GM10266 (cell line): ENCODE data around the gene GALNS.

Experiments used
- DNase-seq: peaks from one replicate; pipeline ENCODE4 v3.0.0; 2012; ENCODE audit errors: extremely low spot score
- TF ChIP-seq, protein P1 (sequence below): IDR thresholded peaks from 2 replicates; pipeline ENCODE4 v1.5.1; 2012; ENCODE audit warnings: mild to moderate bottlenecking, low read depth; ENCODE audit not compliant: control insufficient read depth, insufficient read depth; ENCODE audit errors: missing control alignments

The GALNS gene

DNA sequence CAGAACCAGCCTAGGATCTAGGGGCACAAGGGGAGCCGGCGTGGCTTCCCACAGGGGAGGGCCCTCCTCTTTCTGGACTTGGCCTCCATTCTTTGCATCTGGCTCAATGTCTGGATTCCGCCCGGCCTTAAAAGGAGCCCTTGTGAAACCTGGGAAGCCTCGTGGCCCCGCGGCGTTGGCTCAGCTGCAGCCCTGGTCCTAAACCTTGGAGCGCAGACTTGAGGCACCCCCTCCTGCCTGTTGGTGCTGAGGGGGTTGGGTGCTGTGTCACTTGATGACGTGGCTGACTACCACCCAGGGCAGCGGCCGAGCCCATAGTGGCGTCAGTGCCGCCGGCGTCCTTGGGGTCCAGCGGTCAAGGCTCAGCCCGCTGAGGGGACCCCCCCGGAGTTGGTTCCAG is 4.6 kb upstream of the GALNS start:
- TF ChIP-seq, protein P1, sequence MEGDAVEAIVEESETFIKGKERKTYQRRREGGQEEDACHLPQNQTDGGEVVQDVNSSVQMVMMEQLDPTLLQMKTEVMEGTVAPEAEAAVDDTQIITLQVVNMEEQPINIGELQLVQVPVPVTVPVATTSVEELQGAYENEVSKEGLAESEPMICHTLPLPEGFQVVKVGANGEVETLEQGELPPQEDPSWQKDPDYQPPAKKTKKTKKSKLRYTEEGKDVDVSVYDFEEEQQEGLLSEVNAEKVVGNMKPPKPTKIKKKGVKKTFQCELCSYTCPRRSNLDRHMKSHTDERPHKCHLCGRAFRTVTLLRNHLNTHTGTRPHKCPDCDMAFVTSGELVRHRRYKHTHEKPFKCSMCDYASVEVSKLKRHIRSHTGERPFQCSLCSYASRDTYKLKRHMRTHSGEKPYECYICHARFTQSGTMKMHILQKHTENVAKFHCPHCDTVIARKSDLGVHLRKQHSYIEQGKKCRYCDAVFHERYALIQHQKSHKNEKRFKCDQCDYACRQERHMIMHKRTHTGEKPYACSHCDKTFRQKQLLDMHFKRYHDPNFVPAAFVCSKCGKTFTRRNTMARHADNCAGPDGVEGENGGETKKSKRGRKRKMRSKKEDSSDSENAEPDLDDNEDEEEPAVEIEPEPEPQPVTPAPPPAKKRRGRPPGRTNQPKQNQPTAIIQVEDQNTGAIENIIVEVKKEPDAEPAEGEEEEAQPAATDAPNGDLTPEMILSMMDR, result no peak
- DNase-seq, result no peak

DNA sequence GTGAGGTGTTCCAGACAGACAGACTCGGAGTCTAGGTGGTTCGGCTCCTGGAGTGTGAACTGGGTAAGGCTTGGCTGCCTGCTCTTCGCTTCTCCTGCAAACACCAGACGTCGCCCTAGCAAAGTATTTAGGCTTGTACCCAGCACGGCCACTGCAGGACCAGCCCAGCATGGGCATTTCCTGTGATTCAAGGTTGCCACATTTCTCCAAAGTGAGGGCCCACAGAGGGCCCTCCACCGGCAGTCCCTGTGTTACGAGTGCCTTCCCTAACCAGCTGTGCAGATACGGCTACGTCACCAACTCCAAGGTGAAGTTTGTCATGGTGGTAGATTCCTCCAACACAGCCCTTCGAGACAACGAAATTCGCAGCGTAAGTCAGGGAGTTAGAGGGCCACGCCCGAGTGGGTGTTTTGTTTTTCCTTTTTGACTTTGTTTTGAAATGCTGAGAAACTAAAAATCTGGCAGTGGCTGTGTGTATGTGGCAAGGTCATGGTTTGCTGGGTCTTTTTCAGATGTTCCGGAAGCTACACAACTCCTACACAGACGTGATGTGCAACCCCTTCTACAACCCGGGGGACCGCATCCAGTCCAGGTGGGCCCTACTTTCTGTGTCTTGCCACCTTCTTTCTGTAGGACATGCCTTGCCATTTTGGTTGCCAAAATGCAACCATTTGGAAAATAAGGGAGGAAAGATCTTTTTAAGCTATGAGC is 2.8 kb upstream of the GALNS start:
- TF ChIP-seq, protein P1, result no peak
- no peak for DNase-seq

DNA sequence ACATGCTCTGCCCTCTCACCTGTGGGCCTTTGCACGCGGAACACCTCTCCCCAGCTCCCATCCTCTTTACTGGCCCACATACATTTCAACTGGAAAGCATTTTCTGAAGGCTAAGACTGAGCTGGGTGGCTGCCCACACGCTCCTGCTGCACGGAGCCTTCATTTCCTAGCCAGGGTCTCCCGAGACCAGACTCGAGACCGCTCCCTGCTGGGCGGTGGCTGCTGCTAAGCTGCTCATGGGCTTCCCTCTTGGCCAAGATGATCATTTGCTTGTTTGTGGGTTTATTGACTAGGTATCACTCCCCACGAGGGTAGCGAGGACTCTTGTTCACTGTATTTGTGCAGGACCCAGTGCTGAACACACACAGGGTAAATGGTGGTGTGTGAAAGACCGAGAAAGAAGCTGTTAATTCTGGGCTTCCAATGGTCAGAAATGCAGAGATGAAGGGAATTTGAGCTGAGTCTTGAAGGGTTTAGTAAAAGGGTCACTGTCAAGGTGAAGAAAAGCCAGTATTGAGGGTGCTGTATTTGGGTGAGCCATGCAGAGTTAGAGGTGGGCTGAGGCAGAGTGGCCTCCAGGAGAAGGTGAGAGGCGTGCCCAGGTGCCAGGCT is 1.1 kb upstream of the GALNS start:
- DNase-seq, result peak; percentile 91
- TF ChIP-seq, protein P1, result peak; percentile 87

DNA sequence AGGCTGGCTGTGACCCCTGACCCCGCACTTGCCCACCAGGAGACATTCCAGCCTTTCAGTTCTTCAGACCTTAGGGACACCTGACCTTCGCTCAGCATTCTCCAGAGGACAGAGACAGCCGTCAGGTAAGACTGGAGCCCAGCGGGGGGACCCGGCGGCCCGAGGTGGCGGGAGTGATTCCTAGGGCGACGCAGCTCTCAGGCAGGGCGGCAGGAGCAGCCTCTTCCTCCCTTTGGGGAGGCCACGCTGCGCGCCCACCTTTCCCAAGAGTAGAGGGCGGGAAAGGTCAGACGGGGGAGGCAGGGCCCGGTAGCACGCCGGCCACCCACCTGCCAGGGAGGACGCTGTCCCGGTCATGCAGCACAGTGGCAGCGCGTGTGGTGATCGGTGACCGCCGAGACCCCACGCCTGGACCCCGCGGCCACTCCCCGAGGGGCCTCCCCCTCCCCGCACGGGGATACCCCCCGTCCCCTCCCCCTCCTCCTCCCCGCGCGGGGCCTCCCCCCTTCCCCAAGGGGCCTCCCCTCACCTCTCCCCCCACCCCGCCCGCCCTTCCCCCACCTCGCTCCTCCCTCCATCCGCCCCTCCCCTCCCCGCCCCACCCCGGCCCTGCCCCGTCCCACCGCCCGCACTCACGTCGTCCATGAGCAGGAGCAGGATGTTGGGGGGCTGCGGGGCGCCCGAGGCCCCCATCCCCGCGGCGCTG is 472 bp downstream of the GALNS start:
- no peak for DNase-seq
- TF ChIP-seq, protein P1, result no peak

DNA sequence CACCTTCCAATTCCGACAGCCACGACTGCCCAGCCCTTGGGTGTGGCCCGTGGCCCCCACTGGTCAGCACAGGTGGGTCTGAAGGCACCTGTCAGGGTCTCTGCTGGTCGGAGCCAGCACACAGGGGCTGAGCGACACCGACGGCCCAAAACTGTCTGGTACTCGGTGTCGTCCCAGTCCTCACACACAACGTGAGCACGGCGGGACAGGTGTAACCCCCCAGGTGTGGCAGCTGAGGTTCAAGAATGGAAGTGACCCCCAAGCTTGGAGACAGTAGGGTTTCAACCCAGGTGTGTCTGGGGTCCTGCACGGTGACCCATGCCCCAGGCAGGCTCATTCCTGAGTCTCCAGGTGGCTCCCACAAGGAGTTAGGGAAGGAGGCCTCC is 1.0 kb downstream of the GALNS start:
- TF ChIP-seq, protein P1, result no peak
- DNase-seq, result no peak

DNA sequence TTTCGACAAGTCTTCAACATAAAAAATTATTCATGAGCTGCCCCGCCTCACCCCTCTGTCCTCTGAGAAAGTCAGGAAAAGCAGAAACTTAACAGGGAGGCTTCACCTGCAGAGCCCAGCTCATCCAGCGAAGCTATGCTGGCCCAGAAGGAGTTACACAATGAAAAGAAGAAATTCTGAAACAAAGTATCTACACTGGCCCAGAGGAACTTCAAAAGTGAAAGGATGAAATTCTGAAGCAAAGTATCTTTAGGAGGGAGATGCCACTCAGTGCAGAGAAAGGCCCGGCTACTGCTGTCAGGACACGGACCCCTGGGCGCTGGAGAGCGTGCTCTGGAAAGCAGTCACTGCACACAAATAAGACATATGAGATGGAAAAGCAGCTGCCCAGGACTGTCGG is 1.6 kb downstream of the GALNS start:
- TF ChIP-seq, protein P1, result no peak
- DNase-seq, result no peak
